ENCODE results near the gene ITPR2.

GRCh38 chr12:26691234-26691970 lies 141.6 kb downstream of the ITPR2 start:
- TF ChIP-seq EZH2 (conservative IDR thresholded peaks at IDR 0.05; ENCODE audit: low read depth, low read length) (no peak), HNF4A (CRISPR knock-in tag; IDR thresholded peaks at IDR 0.05) (no peak), ZNF564 (CRISPR knock-in tag; IDR thresholded peaks at IDR 0.05) (no peak), POLR2A (IDR thresholded peaks at IDR 0.05; ENCODE audit: insufficient read depth in 1 of 2, low read depth in 2 of 2, low read length in 2 of 2) (no peak)
- TF ChIP-seq, protein P1, sequence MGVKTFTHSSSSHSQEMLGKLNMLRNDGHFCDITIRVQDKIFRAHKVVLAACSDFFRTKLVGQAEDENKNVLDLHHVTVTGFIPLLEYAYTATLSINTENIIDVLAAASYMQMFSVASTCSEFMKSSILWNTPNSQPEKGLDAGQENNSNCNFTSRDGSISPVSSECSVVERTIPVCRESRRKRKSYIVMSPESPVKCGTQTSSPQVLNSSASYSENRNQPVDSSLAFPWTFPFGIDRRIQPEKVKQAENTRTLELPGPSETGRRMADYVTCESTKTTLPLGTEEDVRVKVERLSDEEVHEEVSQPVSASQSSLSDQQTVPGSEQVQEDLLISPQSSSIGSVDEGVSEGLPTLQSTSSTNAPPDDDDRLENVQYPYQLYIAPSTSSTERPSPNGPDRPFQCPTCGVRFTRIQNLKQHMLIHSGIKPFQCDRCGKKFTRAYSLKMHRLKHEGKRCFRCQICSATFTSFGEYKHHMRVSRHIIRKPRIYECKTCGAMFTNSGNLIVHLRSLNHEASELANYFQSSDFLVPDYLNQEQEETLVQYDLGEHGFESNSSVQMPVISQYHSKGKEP (CRISPR knock-in tag; IDR thresholded peaks at IDR 0.05): no peak
